SK-N-MC (cell line): ENCODE measurements around the gene INPP5E.

Experiments
- EZH2 ChIP-seq: fragments of 200-600 bp; sonication (generic); IDR thresholded peaks from one replicate; pipeline ENCODE4 v1.6.1; 2017; ENCODE audit warnings: antibody characterized with exemption
- FOXP2 ChIP-seq: optimal IDR thresholded peaks from 2 replicates; pipeline ENCODE3; 2011; ENCODE audit warnings: mild to moderate bottlenecking, moderate library complexity; ENCODE audit not compliant: insufficient read depth; ENCODE audit errors: extremely low read length, control extremely low read depth
- POLR2AphosphoS5 ChIP-seq: IDR thresholded peaks from 2 replicates; pipeline ENCODE4 v1.6.1; 2012; ENCODE audit warnings: mild to moderate bottlenecking, low read depth, low read length, borderline replicate concordance

DNA sequence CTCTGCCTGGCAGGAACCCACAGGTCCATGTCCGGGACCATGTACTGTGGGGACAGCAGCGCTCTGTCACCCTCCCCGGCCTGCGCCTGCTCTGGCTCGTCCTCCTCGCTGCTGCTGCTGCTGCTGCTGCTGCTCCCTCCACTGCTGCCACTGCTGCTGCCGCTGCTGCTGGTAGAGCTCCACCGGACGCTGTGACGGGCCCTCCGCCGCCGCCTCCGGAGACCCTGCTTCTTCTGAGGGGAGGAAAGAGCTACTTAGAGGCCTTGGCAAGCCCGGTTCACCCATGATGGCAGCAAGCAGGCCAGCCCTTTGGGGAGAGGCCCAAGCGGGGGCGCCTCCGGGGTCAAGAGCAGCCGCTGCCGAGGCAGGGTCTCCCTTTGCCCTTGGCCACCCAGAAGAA lies 56.2 kb downstream of the INPP5E start:
- TF ChIP-seq POLR2AphosphoS5 (no peak), EZH2 (no peak), FOXP2 (no peak)
